SK-N-SH treated with all-trans-retinoic acid at 6 μM for 48 hours (cell line): Measurements from ENCODE around the gene APMAP.

Experiments used
- ATAC-seq: fragments of 200-7000 bp; cut with Tn5 transposase; 3 replicates; pipeline ENCODE4 v1.9.1; 2020; ENCODE audit warnings: mild to moderate bottlenecking, moderate library complexity
- ARNTL ChIP-seq: fragments of 450-650 bp; formaldehyde crosslinking; IDR thresholded peaks from 2 replicates; pipeline ENCODE4 v1.5.0; 2020; ENCODE audit warnings: low read depth, mild to moderate bottlenecking, moderate library complexity, borderline replicate concordance
- BACH2 ChIP-seq: fragments of 250-450 bp; sonication (Bioruptor Pico); IDR thresholded peaks from 2 replicates; pipeline ENCODE4 v1.9.0; 2021; ENCODE audit warnings: mild to moderate bottlenecking, borderline replicate concordance
- CREB5 ChIP-seq: fragments of 250-450 bp; sonication (Bioruptor Pico); IDR thresholded peaks from 2 replicates; pipeline ENCODE4 v1.5.1; 2020; ENCODE audit warnings: low read depth, mild to moderate bottlenecking, moderate library complexity
- CSDC2 ChIP-seq: fragments of 250-450 bp; sonication (Bioruptor Pico); IDR thresholded peaks from 2 replicates; pipeline ENCODE4 v1.5.0; 2020; ENCODE audit warnings: mild to moderate bottlenecking, moderate library complexity
- CSRNP3 ChIP-seq: fragments of 250-450 bp; sonication (Bioruptor Pico); IDR thresholded peaks from 2 replicates; pipeline ENCODE4 v1.5.1; 2021; ENCODE audit warnings: mild to moderate bottlenecking, moderate library complexity
- ESRRG ChIP-seq: fragments of 250-450 bp; sonication (Bioruptor Pico); IDR thresholded peaks from 2 replicates; pipeline ENCODE4 v1.6.1; 2021; ENCODE audit warnings: mild to moderate bottlenecking
- GLIS3 ChIP-seq: fragments of 250-450 bp; sonication (Bioruptor Pico); IDR thresholded peaks from 2 replicates; pipeline ENCODE4 v1.5.0; 2020; ENCODE audit warnings: mild to moderate bottlenecking, moderate library complexity
- ISL1 ChIP-seq: fragments of 250-450 bp; sonication (Bioruptor Pico); IDR thresholded peaks from 2 replicates; pipeline ENCODE4 v2.1.2; 2022; ENCODE audit warnings: mild to moderate bottlenecking, moderate library complexity
- OSR1 ChIP-seq: fragments of 250-450 bp; sonication (Bioruptor Pico); IDR thresholded peaks from 2 replicates; pipeline ENCODE4 v1.8.0; 2022; ENCODE audit warnings: moderate library complexity, mild to moderate bottlenecking, inconsistent platforms
- PATZ1 ChIP-seq: fragments of 250-450 bp; sonication (Bioruptor Pico); IDR thresholded peaks from 2 replicates; pipeline ENCODE4 v1.8.0; 2020; ENCODE audit warnings: mild to moderate bottlenecking, moderate library complexity, borderline replicate concordance
- PPARA ChIP-seq: fragments of 250-450 bp; sonication (Bioruptor Pico); IDR thresholded peaks from 2 replicates; pipeline ENCODE4 v1.5.0; 2020; ENCODE audit warnings: mild to moderate bottlenecking, borderline replicate concordance
- RARB ChIP-seq: fragments of 250-450 bp; sonication (Bioruptor Pico); IDR thresholded peaks from 2 replicates; pipeline ENCODE4 v1.8.0; 2021; ENCODE audit warnings: mild to moderate bottlenecking, moderate library complexity
- SNAI2 ChIP-seq: fragments of 250-450 bp; sonication (Bioruptor Pico); IDR thresholded peaks from 2 replicates; pipeline ENCODE4 v1.5.0; 2020; ENCODE audit warnings: mild to moderate bottlenecking, moderate library complexity
- TCF4 ChIP-seq: fragments of 250-450 bp; sonication (Bioruptor Pico); IDR thresholded peaks from 2 replicates; pipeline ENCODE4 v1.8.0; 2021; ENCODE audit warnings: mild to moderate bottlenecking, moderate library complexity, borderline replicate concordance
- ZC3H10 ChIP-seq: fragments of 250-450 bp; sonication (Bioruptor Pico); IDR thresholded peaks from 2 replicates; pipeline ENCODE4 v1.5.1; 2021; ENCODE audit warnings: mild to moderate bottlenecking, moderate library complexity
- ZFP3 ChIP-seq: fragments of 250-450 bp; sonication (Bioruptor Pico); IDR thresholded peaks from 2 replicates; pipeline ENCODE4 v1.5.0; 2020; ENCODE audit warnings: mild to moderate bottlenecking, moderate library complexity
- ZFP30 ChIP-seq: fragments of 450-650 bp; formaldehyde crosslinking; IDR thresholded peaks from 2 replicates; pipeline ENCODE4 v1.5.0; 2022; ENCODE audit warnings: mild to moderate bottlenecking, moderate library complexity
- ZNF70 ChIP-seq: fragments of 450-650 bp; formaldehyde crosslinking; IDR thresholded peaks from 2 replicates; pipeline ENCODE4 v1.5.0; 2020; ENCODE audit warnings: mild to moderate bottlenecking, moderate library complexity
- ZNF8 ChIP-seq: fragments of 450-650 bp; formaldehyde crosslinking; IDR thresholded peaks from 2 replicates; pipeline ENCODE4 v1.5.0; 2020; ENCODE audit warnings: mild to moderate bottlenecking, moderate library complexity
- TF ChIP-seq, protein P1 (sequence below): fragments of 250-450 bp; sonication (Bioruptor Pico); IDR thresholded peaks from 2 replicates; pipeline ENCODE4 v1.5.0; 2020; ENCODE audit warnings: mild to moderate bottlenecking, moderate library complexity
- TF ChIP-seq, protein P2 (sequence below): fragments of 250-450 bp; sonication (Bioruptor Pico); IDR thresholded peaks from 2 replicates; pipeline ENCODE4 v1.8.0; 2021; ENCODE audit warnings: low read depth, mild to moderate bottlenecking, moderate library complexity, borderline replicate concordance

APMAP gene

DNA sequence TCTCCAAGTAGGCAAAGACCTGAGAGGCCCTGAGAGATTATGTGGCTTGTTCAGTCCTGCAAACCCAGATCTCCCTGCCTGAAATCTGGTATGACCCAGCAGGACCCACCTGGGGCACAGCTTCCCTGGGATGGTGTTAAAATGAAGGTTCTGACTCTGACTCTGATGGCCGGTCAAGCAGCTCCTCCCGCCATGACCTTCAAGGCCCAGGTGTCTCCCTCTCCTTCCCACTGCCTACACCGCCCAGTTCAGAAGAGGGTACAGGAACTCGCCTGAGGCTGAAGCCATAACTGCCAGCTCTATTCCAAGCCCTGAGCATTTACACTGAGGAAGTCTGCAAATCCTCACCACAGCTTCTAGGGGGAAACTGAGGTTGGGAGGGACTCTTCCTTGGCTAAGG lies 49.4 kb downstream of the APMAP start:
- ATAC-seq, result no peak

DNA sequence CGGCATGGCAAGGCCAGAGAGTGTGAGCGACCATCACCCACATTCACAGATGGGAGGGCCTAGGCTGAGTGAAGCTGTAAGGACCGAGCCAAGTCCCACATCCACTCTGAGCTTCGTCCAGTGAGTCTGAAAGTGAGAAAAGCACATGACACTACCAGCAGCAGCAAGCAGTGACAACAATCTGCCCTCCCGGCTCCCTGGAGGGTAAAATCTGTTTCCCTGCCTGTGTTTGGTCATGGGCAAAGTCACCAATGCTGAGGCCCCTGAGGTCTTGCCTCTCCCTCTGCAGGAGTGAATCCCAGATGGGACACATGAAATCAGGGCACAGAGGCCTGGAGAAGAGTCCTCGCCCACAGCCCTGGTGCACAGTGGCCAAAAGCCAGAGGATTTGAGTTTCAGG lies 49.9 kb downstream of the APMAP start:
- no peak for ATAC-seq
- TF ChIP-seq GLIS3 (no peak), PATZ1 (CRISPR knock-in tag) (no peak), ARNTL (no peak), ZFP30 (CRISPR knock-in tag) (no peak), CSDC2 (CRISPR knock-in tag) (no peak), ISL1 (no peak), TCF4 (CRISPR knock-in tag) (no peak), SNAI2 (CRISPR knock-in tag) (no peak), ZNF8 (CRISPR knock-in tag) (no peak), BACH2 (CRISPR knock-in tag) (no peak), CSRNP3 (no peak), CREB5 (CRISPR knock-in tag) (no peak), PPARA (CRISPR knock-in tag) (no peak), ZNF70 (CRISPR knock-in tag) (no peak), ESRRG (no peak), ZFP3 (no peak), RARB (CRISPR knock-in tag) (no peak), ZC3H10 (CRISPR knock-in tag) (no peak)
- TF ChIP-seq, protein P1, sequence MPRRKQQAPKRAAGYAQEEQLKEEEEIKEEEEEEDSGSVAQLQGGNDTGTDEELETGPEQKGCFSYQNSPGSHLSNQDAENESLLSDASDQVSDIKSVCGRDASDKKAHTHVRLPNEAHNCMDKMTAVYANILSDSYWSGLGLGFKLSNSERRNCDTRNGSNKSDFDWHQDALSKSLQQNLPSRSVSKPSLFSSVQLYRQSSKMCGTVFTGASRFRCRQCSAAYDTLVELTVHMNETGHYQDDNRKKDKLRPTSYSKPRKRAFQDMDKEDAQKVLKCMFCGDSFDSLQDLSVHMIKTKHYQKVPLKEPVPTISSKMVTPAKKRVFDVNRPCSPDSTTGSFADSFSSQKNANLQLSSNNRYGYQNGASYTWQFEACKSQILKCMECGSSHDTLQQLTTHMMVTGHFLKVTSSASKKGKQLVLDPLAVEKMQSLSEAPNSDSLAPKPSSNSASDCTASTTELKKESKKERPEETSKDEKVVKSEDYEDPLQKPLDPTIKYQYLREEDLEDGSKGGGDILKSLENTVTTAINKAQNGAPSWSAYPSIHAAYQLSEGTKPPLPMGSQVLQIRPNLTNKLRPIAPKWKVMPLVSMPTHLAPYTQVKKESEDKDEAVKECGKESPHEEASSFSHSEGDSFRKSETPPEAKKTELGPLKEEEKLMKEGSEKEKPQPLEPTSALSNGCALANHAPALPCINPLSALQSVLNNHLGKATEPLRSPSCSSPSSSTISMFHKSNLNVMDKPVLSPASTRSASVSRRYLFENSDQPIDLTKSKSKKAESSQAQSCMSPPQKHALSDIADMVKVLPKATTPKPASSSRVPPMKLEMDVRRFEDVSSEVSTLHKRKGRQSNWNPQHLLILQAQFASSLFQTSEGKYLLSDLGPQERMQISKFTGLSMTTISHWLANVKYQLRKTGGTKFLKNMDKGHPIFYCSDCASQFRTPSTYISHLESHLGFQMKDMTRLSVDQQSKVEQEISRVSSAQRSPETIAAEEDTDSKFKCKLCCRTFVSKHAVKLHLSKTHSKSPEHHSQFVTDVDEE (CRISPR knock-in tag), result no peak
- TF ChIP-seq, protein P2, sequence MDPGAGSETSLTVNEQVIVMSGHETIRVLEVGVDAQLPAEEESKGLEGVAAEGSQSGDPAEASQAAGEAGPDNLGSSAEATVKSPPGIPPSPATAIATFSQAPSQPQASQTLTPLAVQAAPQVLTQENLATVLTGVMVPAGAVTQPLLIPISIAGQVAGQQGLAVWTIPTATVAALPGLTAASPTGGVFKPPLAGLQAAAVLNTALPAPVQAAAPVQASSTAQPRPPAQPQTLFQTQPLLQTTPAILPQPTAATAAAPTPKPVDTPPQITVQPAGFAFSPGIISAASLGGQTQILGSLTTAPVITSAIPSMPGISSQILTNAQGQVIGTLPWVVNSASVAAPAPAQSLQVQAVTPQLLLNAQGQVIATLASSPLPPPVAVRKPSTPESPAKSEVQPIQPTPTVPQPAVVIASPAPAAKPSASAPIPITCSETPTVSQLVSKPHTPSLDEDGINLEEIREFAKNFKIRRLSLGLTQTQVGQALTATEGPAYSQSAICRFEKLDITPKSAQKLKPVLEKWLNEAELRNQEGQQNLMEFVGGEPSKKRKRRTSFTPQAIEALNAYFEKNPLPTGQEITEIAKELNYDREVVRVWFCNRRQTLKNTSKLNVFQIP (CRISPR knock-in tag), result no peak

More for the DNA sequence above, 49.4 kb downstream of the APMAP start:
- no peak for TF ChIP-seq ZNF8 (CRISPR knock-in tag)

DNA sequence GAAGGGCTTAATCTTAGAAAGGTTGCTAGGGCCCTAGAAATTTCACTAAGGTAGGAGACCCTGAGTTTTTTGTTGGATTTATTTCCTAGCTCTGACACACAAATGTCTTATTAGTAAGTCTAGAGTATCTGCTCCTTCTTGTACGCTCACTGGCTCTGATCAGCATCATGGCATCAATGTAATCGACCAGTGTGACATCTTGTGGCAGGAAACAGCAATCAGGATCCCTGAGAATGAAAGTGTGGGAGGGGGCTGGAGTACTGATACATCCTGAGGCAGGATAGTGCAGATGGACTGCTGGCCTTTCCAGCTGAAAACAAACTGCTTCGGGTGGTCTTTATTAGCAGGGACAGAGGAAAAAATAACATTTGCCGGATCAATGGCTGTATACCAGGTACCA lies 53.5 kb downstream of the APMAP start:
- ATAC-seq, result no peak
- TF ChIP-seq PPARA (CRISPR knock-in tag) (no peak), OSR1 (CRISPR knock-in tag) (no peak), RARB (CRISPR knock-in tag) (no peak), ZFP30 (CRISPR knock-in tag) (no peak)

- no peak for ATAC-seq
- TF ChIP-seq CSRNP3, result no peak
- TF ChIP-seq BACH2 (CRISPR knock-in tag), result no peak
- TF ChIP-seq GLIS3, result no peak
- TF ChIP-seq CREB5 (CRISPR knock-in tag), result no peak
- TF ChIP-seq PPARA (CRISPR knock-in tag), result no peak
- TF ChIP-seq ZFP30 (CRISPR knock-in tag), result no peak
- TF ChIP-seq ESRRG, result no peak
- TF ChIP-seq, protein P1 (CRISPR knock-in tag), result no peak
- no peak for TF ChIP-seq RARB (CRISPR knock-in tag)
- no peak for TF ChIP-seq ARNTL
- TF ChIP-seq OSR1 (CRISPR knock-in tag), result no peak
- TF ChIP-seq ZFP3, result no peak
These were observed 54.1 kb downstream of the APMAP start for GRCh38 chr20:24938498-24938897.
